Neural crest cell (in vitro differentiated cells): ENCODE measurements around the gene GLTP. TPM values are rescaled to one million over a fixed set of nuclear protein-coding genes. Genes with fewer than 3 reads are reported as not detected.

Source experiments
- DNase-seq: peaks from one replicate; pipeline ENCODE4 v3.0.0; 2021; ENCODE audit warnings: low read depth, mixed read lengths, low spot score
- H3K27ac Mint-ChIP-seq: one replicate; pipeline ENCODE4 v1.8.0; 2021; ENCODE audit warnings: mild to moderate bottlenecking, mixed read lengths; ENCODE audit not compliant: unreplicated experiment
- H3K27me3 Mint-ChIP-seq: 2 replicates; pipeline ENCODE4 v1.8.0; 2021; ENCODE audit warnings: low read depth, mild to moderate bottlenecking, mixed read lengths
- H3K36me3 Mint-ChIP-seq: 2 replicates; pipeline ENCODE4 v1.8.0; 2021; ENCODE audit warnings: low read depth, mild to moderate bottlenecking, mixed read lengths
- H3K4me1 Mint-ChIP-seq: 2 replicates; pipeline ENCODE4 v1.8.0; 2021; ENCODE audit warnings: mixed read lengths
- H3K4me3 Mint-ChIP-seq: one replicate; pipeline ENCODE4 v1.8.0; 2021; ENCODE audit warnings: mild to moderate bottlenecking, mixed read lengths
- H3K9me3 Mint-ChIP-seq: 2 replicates; pipeline ENCODE4 v1.8.0; 2021; ENCODE audit warnings: mixed read lengths
- total RNA-seq: library from RNA; stranded (reverse); gene quantifications from 2 replicates; pipeline ENCODE4 v1.2.1, GENCODE V29; 2021
- TF ChIP-seq, protein P1 (sequence below): fragments of 200-600 bp; sonication (generic); conservative IDR thresholded peaks from 2 replicates; pipeline ENCODE4 v1.5.0; 2021; ENCODE audit warnings: antibody characterized with exemption, mild to moderate bottlenecking

GLTP gene
- total RNA-seq, 1 donor from 2014 or later: 34.0 TPM

DNA sequence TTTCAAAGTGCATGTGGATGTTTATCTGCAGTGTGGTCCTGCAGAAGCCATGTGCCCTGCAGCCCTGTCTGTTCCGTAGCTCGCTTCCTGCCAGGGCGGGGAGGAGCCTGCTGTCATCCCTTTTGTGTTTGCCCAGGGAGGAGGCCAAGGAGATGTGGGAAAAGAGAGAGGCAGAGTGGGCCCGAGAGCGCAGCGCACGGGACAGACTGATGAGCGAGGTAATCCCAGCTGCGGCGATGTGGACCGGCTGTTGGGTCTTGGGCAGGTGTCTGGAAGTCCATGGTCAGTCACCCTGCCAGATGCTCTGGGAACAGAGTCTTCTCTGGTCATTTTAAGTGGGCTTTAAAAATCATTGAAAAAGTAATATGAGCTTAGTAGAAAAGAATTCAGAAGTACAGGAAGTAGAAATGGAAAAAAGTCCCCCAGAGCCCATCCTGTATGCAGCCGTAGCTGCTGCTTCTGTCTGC lies 32.5 kb upstream of the GLTP start:
- Mint-ChIP-seq H3K36me3 (peaks cover 18% of the 10 kb centered on the region), H3K9me3 (no peaks in the 10 kb centered on the region), H3K4me1 (no peaks in the 10 kb centered on the region), H3K4me3 (no peak overlapping the region), H3K27me3 (no peaks in the 10 kb centered on the region), H3K27ac (peak overlapping the region; percentile 68)
- DNase-seq: no peak
- TF ChIP-seq, protein P1, sequence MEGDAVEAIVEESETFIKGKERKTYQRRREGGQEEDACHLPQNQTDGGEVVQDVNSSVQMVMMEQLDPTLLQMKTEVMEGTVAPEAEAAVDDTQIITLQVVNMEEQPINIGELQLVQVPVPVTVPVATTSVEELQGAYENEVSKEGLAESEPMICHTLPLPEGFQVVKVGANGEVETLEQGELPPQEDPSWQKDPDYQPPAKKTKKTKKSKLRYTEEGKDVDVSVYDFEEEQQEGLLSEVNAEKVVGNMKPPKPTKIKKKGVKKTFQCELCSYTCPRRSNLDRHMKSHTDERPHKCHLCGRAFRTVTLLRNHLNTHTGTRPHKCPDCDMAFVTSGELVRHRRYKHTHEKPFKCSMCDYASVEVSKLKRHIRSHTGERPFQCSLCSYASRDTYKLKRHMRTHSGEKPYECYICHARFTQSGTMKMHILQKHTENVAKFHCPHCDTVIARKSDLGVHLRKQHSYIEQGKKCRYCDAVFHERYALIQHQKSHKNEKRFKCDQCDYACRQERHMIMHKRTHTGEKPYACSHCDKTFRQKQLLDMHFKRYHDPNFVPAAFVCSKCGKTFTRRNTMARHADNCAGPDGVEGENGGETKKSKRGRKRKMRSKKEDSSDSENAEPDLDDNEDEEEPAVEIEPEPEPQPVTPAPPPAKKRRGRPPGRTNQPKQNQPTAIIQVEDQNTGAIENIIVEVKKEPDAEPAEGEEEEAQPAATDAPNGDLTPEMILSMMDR: no peak

GRCh38 chr12:109910969-109911348 lies 30.6 kb upstream of the GLTP start:
- peaks cover 18% of the 10 kb centered on the region for H3K36me3 Mint-ChIP-seq
- no peaks in the 10 kb centered on the region for H3K27me3 Mint-ChIP-seq
- H3K9me3 Mint-ChIP-seq: no peaks in the 10 kb centered on the region
- TF ChIP-seq, protein P1: peak; percentile 53
- DNase-seq: peak; percentile 25
- no peak overlapping the region for H3K27ac Mint-ChIP-seq
- no peaks in the 10 kb centered on the region for H3K4me1 Mint-ChIP-seq
- H3K4me3 Mint-ChIP-seq: no peak overlapping the region

DNA sequence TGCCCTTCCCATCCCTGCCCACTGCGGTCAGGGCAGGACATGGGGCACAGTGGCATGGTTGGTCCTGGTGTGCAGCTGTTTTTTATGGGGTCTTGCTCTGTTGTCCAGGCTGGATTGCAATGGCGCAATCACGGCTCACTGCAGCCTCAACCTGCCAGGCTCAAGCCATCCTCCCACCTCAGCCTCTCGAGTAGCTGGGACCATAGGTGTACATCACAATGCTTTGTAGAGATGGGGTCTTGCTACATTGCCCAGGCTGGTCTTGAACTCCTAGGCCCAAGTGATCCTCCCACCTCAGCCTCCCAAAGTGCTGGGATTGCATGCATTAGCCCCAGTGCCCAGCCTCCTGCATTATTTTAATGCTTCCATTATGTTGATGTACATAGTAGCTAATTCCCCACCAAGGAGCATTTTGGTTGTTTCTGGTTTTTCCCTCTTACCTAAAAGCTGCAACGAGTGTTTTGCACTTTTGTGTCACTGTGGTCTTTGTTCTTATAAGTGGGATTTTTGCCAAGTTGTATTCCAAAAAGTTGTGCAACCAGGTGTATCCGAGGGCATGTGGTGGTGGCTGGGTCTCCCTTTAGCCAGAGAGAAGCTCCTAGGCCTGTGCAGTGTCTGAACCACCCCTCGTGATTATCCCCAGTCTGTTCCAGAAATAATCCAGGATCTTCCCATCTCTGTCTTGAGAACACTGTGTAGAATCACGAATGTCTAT lies 30.1 kb upstream of the GLTP start:
- Mint-ChIP-seq H3K27ac (no peak overlapping the region), H3K27me3 (no peaks in the 10 kb centered on the region), H3K9me3 (no peaks in the 10 kb centered on the region), H3K36me3 (peaks cover 18% of the 10 kb centered on the region), H3K4me3 (no peak overlapping the region), H3K4me1 (no peaks in the 10 kb centered on the region)
- no peak for DNase-seq
- TF ChIP-seq, protein P1: no peak

- Mint-ChIP-seq H3K36me3 (peaks cover 13% of the 10 kb centered on the region), H3K9me3 (no peaks in the 10 kb centered on the region), H3K27me3 (no peaks in the 10 kb centered on the region), H3K27ac (no peak overlapping the region), H3K4me3 (no peak overlapping the region), H3K4me1 (peaks cover 15% of the 10 kb centered on the region)
- no peak for DNase-seq
- TF ChIP-seq, protein P1: no peak
These were observed 25.0 kb upstream of the GLTP start for GRCh38 chr12:109905301-109905700.

DNA sequence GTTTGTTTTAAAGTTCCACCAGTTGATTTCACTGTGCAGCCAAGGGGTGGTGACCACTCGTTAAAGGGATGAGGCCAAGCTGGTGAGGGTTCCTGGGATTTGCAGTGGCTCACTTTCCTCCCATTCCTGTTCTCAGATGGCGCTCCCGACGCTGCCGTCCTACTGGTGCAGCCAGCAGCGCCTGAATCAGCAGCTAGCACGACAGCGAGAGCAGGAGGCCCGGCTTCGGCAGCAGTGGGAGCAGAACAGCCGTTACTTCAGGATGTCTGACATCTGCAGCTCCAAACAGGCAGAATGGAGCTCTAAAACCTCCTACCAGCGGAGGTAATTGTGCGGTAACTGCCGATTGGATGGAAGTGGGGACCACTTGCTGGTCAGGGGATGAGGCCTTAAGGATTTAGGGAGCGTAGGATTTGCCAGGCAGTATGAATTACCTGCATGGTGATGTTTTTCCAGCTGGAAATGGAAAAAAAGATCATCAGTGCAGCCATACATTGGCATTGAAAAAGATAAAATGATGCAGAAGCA lies 22.6 kb upstream of the GLTP start:
- H3K4me3 Mint-ChIP-seq: no peak overlapping the region
- DNase-seq: no peak
- no peaks in the 10 kb centered on the region for H3K27me3 Mint-ChIP-seq
- TF ChIP-seq, protein P1: no peak
- peaks cover 20% of the 10 kb centered on the region for H3K4me1 Mint-ChIP-seq
- peaks cover 7% of the 10 kb centered on the region for H3K36me3 Mint-ChIP-seq
- H3K27ac Mint-ChIP-seq: no peak overlapping the region
- H3K9me3 Mint-ChIP-seq: no peaks in the 10 kb centered on the region
